Panc1 (cell line): Measurements from ENCODE around the gene DNM1L. TPM values are rescaled to one million over a fixed set of nuclear protein-coding genes. Genes with fewer than 3 reads are reported as not detected.

Experiments used
- ATAC-seq: fragments of 200-7000 bp; cut with Tn5 transposase; 2 replicates; pipeline ENCODE4 v1.9.1; 2020; ENCODE audit warnings: mild to moderate bottlenecking, moderate library complexity
- BruUV-seq: library from RNA; stranded (reverse); fragments of 400-500 nt; replicated peaks from 2 replicates; lab custom pipeline; 2021; lab: Mats Ljungman, UMichigan
- CTCF ChIA-PET: fragments of 300-600 bp; sonication (Branson Sonifier 250); formaldehyde crosslinking; loops from one replicate; lab custom pipeline; 2022; ENCODE audit warnings: antibody characterized with exemption; lab: Charles Lee
- POLR2A ChIA-PET: fragments of 300-600 bp; sonication (Branson Sonifier 250); formaldehyde crosslinking; loops from one replicate; lab custom pipeline; 2022; ENCODE audit warnings: antibody characterized with exemption; lab: Charles Lee
- DNase-seq: peaks from one replicate; pipeline ENCODE4 v3.0.0-alpha.2; 2010; ENCODE audit warnings: low read depth, low spot score
- H3K27ac ChIP-seq: 2 replicates; pipeline ENCODE4 v1.5.1; 2011; ENCODE audit warnings: mild to moderate bottlenecking, low read length, inconsistent platforms
- H3K27me3 ChIP-seq: fragments of 200-500 bp; sonication (Bioruptor generic); 2 replicates; pipeline ENCODE4 v1.6.0; 2014; ENCODE audit warnings: low read length, inconsistent platforms; ENCODE audit not compliant: control insufficient read depth, insufficient read depth
- H3K36me3 ChIP-seq: fragments of 200-500 bp; sonication (Bioruptor generic); 2 replicates; pipeline ENCODE4 v1.5.1; 2014; ENCODE audit warnings: inconsistent platforms, mild to moderate bottlenecking, low read length, moderate library complexity; ENCODE audit not compliant: control insufficient read depth, insufficient read depth
- H3K4me1 ChIP-seq: 2 replicates; pipeline ENCODE4 v1.5.1; 2011; ENCODE audit warnings: inconsistent platforms, mild to moderate bottlenecking, low read length, moderate library complexity; ENCODE audit not compliant: control insufficient read depth, insufficient read depth
- H3K4me3 ChIP-seq, 2 experiments: 2 replicates each; pipeline ENCODE4 v1.5.1; 2011 to 2012; ENCODE audit warnings: low read depth in 2 of 2, low read length in 2 of 2, mild to moderate bottlenecking in 2 of 2, inconsistent platforms in 1 of 2, moderate library complexity in 1 of 2
- H3K9me3 ChIP-seq: fragments of 200-500 bp; sonication (Bioruptor generic); 2 replicates; pipeline ENCODE4 v1.5.1; 2014; ENCODE audit warnings: low read depth, mild to moderate bottlenecking, inconsistent platforms, low read length, moderate library complexity; ENCODE audit not compliant: control insufficient read depth, insufficient read depth
- POLR2AphosphoS5 ChIP-seq: IDR thresholded peaks from 2 replicates; pipeline ENCODE4 v1.6.1; 2012; ENCODE audit warnings: mild to moderate bottlenecking, low read depth, low read length, moderate library complexity
- REST ChIP-seq, 2 experiments: IDR thresholded peaks; 2 replicates each; pipeline ENCODE4 v1.6.1; 2011 to 2012; ENCODE audit warnings: low read depth in 2 of 2, control low read depth in 1 of 2, low read length in 1 of 2, mild to moderate bottlenecking in 1 of 2, moderate library complexity in 1 of 2; ENCODE audit not compliant: insufficient read depth in 1 of 2
- SIN3A ChIP-seq: IDR thresholded peaks from 2 replicates; pipeline ENCODE4 v1.6.1; 2012; ENCODE audit warnings: low read depth, mild to moderate bottlenecking, low read length, moderate library complexity, borderline replicate concordance; ENCODE audit not compliant: insufficient read depth
- TCF7L2 ChIP-seq: IDR thresholded peaks from 2 replicates; pipeline ENCODE4 v1.6.1; 2011; ENCODE audit warnings: mild to moderate bottlenecking, low read depth, low read length, inconsistent platforms
- in situ Hi-C: cut with HindIII; loops from 2 replicates; pipeline ENCODE4 v1.10.0; 2016; ENCODE audit warnings: low sequenced_read_pairs, low pct_unique_long_range_greater_than_20kb
- intact Hi-C: fragments of 100-400 bp; cut with micrococcal nuclease; formaldehyde crosslinking; loops from one replicate; pipeline ENCODE4 v1.10.0; 2022; ENCODE audit not compliant: unreplicated experiment
- total RNA-seq: library from RNA; stranded (reverse); gene quantifications from one replicate; pipeline ENCODE4 v1.2.1, GENCODE V29; 2021; ENCODE audit not compliant: unreplicated experiment
- TF ChIP-seq, protein P1 (sequence below): fragments of 450-650 bp; IDR thresholded peaks from 2 replicates; pipeline ENCODE4 v1.5.1; 2017; ENCODE audit warnings: mild to moderate bottlenecking

The DNM1L gene
- total RNA-seq, 1 experiment from 2014 or later, result 91.8 TPM

GRCh38 chr12:32690927-32691326 is 11.8 kb downstream of the DNM1L start:
- Histone ChIP-seq H3K27ac (no peak overlapping the region), H3K4me3 (no peak overlapping the region), H3K36me3 (no peaks in the 10 kb centered on the region), H3K9me3 (no peaks in the 10 kb centered on the region), H3K27me3 (no peaks in the 10 kb centered on the region), H3K4me1 (no peaks in the 10 kb centered on the region)
- DNase-seq (no peak), ATAC-seq (no peak)
- TF ChIP-seq TCF7L2 (no peak), POLR2AphosphoS5 (no peak), SIN3A (no peak), REST (IDR thresholded peaks at IDR 0.05; ENCODE audit: insufficient read depth in 1 of 2, low read depth in 2 of 2, low read length in 1 of 2) (no peak)
- TF ChIP-seq, protein P1, sequence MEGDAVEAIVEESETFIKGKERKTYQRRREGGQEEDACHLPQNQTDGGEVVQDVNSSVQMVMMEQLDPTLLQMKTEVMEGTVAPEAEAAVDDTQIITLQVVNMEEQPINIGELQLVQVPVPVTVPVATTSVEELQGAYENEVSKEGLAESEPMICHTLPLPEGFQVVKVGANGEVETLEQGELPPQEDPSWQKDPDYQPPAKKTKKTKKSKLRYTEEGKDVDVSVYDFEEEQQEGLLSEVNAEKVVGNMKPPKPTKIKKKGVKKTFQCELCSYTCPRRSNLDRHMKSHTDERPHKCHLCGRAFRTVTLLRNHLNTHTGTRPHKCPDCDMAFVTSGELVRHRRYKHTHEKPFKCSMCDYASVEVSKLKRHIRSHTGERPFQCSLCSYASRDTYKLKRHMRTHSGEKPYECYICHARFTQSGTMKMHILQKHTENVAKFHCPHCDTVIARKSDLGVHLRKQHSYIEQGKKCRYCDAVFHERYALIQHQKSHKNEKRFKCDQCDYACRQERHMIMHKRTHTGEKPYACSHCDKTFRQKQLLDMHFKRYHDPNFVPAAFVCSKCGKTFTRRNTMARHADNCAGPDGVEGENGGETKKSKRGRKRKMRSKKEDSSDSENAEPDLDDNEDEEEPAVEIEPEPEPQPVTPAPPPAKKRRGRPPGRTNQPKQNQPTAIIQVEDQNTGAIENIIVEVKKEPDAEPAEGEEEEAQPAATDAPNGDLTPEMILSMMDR, result no peak
- BruUV-seq, result no TSS peak
- CTCF ChIA-PET, result no interaction called here
- in situ Hi-C loops (no loop called here), intact Hi-C loops (no loop called here)
- POLR2A ChIA-PET, result no interaction called here

- in situ Hi-C loops (no loop called here), intact Hi-C loops (no loop called here)
- no peaks in the 10 kb centered on the region for H3K27me3 ChIP-seq
- H3K4me1 ChIP-seq, result no peaks in the 10 kb centered on the region
- H3K27ac ChIP-seq, result no peak overlapping the region
- no peak overlapping the region for H3K4me3 ChIP-seq
- POLR2A ChIA-PET, result no interaction called here
- no peak for TF ChIP-seq REST (IDR thresholded peaks at IDR 0.05; ENCODE audit: insufficient read depth in 1 of 2, low read depth in 2 of 2, low read length in 1 of 2)
- no peak for TF ChIP-seq SIN3A
- TF ChIP-seq POLR2AphosphoS5, result no peak
- TF ChIP-seq, protein P1, result no peak
- no peak for TF ChIP-seq TCF7L2
- no TSS peak for BruUV-seq
- CTCF ChIA-PET, result no interaction called here
- no peaks in the 10 kb centered on the region for H3K36me3 ChIP-seq
- DNase-seq, result no peak
- H3K9me3 ChIP-seq, result no peaks in the 10 kb centered on the region
- ATAC-seq, result no peak
These were observed 13.3 kb downstream of the DNM1L start for GRCh38 chr12:32692358-32692757.
